SJCRH30 (cell line): ENCODE results near the gene GGCX. TPM values are rescaled to one million over a fixed set of nuclear protein-coding genes. Genes with fewer than 3 reads are reported as not detected.
"Not testable (repeated sequence)": the region's sequence is repeated elsewhere in the genome, so short reads cannot be mapped to it uniquely, and the experiment has no call there.

ENCODE experiments used
- DNase-seq, 2 experiments: peaks; one replicate each; pipeline ENCODE4 v3.0.0-alpha.2; 2015 to 2020
- H3K27ac ChIP-seq: fragments of 250-450 bp; sonication (Bioruptor Pico); 2 replicates; pipeline ENCODE4 v1.5.1; 2020; ENCODE audit warnings: mild to moderate bottlenecking, moderate library complexity
- H3K27me3 ChIP-seq: fragments of 250-450 bp; sonication (Bioruptor Pico); 2 replicates; pipeline ENCODE4 v1.5.1; 2020; ENCODE audit warnings: mild to moderate bottlenecking, moderate library complexity
- H3K36me3 ChIP-seq: fragments of 250-450 bp; sonication (Bioruptor Pico); 2 replicates; pipeline ENCODE4 v1.5.1; 2020; ENCODE audit warnings: mild to moderate bottlenecking, moderate library complexity
- H3K4me1 ChIP-seq: fragments of 250-450 bp; sonication (Bioruptor Pico); 2 replicates; pipeline ENCODE4 v1.5.1; 2020; ENCODE audit warnings: mild to moderate bottlenecking, moderate library complexity
- H3K4me3 ChIP-seq: fragments of 250-450 bp; sonication (Bioruptor Pico); 2 replicates; pipeline ENCODE4 v1.5.1; 2020; ENCODE audit warnings: mild to moderate bottlenecking, moderate library complexity
- H3K9me3 ChIP-seq: fragments of 250-450 bp; sonication (Bioruptor Pico); replicated peaks from 2 replicates; pipeline ENCODE4 v1.5.1; 2020; ENCODE audit warnings: mild to moderate bottlenecking, moderate library complexity
- total RNA-seq: library from RNA; depleted of rRNA; stranded (reverse); fragments of >200 nt; shearing (Covaris generic); gene quantifications from 2 replicates; pipeline ENCODE4 v1.2.3, GENCODE V29; 2014

GGCX gene
- total RNA-seq, 1 experiment from 2014 or later = 37.0 TPM

- H3K36me3 ChIP-seq = no peaks in the 10 kb centered on the region; the same call in 1 of the 2 replicates
- no peak for DNase-seq
- no peak overlapping the region for H3K27ac ChIP-seq
- H3K4me1 ChIP-seq = peaks cover 6% of the 10 kb centered on the region; the same call in 1 of the 2 replicates
- H3K27me3 ChIP-seq = no peaks in the 10 kb centered on the region
- H3K4me3 ChIP-seq = no peak overlapping the region
- no peaks in the 10 kb centered on the region for H3K9me3 ChIP-seq
These were observed 37.5 kb upstream of the GGCX start for GRCh38 chr2:85598594-85599340.

DNA sequence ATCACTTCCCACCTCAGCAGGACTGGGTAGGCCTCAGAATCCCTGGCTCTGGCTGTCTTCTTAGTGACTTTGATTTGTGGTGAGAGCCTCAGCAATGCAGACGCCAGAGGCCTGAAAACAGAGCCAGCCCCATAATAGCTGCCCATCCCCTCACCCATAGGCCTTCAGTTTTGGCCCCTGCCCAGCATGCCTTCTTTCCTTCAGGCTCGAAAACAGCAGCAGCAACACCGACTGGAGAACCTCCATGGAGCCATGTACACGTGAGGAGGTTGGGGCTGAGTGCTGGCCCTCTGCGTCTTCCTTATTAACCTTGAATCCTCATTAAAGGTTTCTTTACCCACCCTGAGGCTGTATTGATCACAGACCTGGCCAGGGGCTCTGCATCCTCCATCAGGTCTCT lies 35.9 kb upstream of the GGCX start:
- H3K9me3 ChIP-seq = no peaks in the 10 kb centered on the region
- no peak overlapping the region for H3K27ac ChIP-seq
- H3K36me3 ChIP-seq = no peaks in the 10 kb centered on the region; the same call in 1 of the 2 replicates
- no peaks in the 10 kb centered on the region for H3K27me3 ChIP-seq
- peaks cover 6% of the 10 kb centered on the region; the same call in 1 of the 2 replicates for H3K4me1 ChIP-seq
- H3K4me3 ChIP-seq = no peak overlapping the region
- no peak for DNase-seq

DNA sequence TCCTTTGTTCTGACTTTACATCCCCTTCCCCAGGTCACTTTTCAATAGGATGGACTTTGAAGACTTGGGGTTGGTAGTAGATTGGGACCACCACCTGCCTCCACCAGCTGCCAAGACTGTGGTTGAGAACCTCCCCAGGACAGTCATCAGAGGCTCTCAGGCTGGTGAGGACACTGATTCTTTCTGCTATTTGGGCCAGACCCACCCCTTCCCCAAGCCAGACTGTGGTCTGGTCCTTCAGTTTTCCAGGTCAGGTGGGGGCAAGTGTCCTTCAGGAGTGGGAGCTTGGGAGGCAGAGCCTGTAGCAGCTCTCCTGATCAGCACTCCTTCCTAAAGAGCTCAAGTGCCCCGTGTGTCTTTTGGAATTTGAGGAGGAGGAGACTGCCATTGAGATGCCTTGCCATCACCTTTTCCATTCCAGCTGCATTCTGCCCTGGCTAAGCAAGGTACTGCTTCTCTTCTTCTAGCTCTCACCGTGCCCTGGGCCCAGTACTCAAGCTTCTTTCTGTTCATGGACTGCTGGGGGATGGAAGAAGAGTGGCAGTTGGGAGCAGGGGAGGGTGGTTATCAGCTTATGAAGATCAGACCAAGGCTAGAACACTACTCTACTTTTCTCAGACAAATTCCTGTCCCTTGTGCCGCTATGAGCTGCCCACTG lies 35.3 kb upstream of the GGCX start:
- H3K4me1 ChIP-seq = peaks cover 6% of the 10 kb centered on the region; the same call in 1 of the 2 replicates
- H3K27ac ChIP-seq = no peak overlapping the region
- H3K36me3 ChIP-seq = no peaks in the 10 kb centered on the region; the same call in 1 of the 2 replicates
- peak overlapping the region; percentile 72 for H3K4me3 ChIP-seq
- H3K9me3 ChIP-seq = no peaks in the 10 kb centered on the region
- no peak for DNase-seq
- H3K27me3 ChIP-seq = no peaks in the 10 kb centered on the region

DNA sequence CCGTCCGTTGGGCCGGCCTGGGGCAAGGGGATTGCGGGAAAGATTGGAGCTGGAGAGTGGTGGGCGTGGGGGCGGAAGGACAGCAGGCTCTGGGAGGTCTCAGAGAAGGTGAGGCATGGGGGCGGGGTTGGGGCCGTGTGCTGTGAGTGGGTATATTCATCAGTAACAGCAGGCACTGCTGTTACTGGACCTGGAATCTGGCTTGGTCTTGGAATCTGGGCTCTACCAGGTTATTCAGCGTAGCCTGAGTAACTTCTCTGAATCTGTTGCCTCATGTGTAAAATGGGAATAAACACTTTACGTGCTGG lies 34.7 kb upstream of the GGCX start:
- no peaks in the 10 kb centered on the region for H3K27me3 ChIP-seq
- DNase-seq = no peak
- peak overlapping the region; percentile 17; the same call in 1 of the 2 replicates for H3K27ac ChIP-seq
- H3K4me3 ChIP-seq = peak overlapping the region; percentile 72
- no peaks in the 10 kb centered on the region; the same call in 1 of the 2 replicates for H3K36me3 ChIP-seq
- no peaks in the 10 kb centered on the region for H3K9me3 ChIP-seq
- peaks cover 11% of the 10 kb centered on the region for H3K4me1 ChIP-seq

GRCh38 chr2:85595301-85596025 lies 34.2 kb upstream of the GGCX start, which contains the start of gene RNF181:
TSS of gene RNF181 (plus strand) at chr2:85595745. CDS start at chr2:85595764, 19 bp downstream.
- no peaks in the 10 kb centered on the region for H3K9me3 ChIP-seq
- peak; percentile 98 to 99 for DNase-seq

DNA sequence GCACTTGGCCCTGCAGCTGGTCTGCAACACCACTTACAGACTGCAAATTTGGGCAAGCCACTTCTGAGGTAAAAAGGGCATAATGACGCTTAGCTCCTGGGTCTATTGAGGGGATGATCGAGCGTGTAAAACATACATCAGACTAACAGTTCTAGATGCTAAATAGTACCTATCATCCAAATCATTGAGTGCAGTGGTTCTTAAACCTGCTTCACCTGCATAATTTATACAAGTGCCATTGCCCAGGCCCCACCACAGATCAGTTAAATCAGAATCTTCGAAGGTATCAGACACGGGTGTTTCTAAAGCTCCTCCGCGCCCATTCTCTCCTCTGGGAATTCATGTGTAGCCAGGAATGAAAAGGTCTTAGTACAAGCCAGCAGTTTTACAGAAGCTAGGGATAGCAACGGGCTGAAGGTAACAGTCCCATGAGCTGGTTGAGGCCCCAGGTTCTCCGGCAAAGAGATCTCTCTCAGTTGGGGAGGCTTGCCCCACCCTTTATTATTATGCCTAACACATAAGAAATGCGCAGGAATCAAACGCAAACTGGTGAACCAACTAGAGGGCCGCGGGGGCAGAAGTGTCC lies 33.5 kb upstream of the GGCX start:
- no peak for DNase-seq
- H3K9me3 ChIP-seq = no peaks in the 10 kb centered on the region
- peak overlapping the region; percentile 59 for H3K27ac ChIP-seq
- H3K36me3 ChIP-seq = no peaks in the 10 kb centered on the region; the same call in 1 of the 2 replicates
- peak overlapping the region; percentile 72 for H3K4me3 ChIP-seq
- H3K4me1 ChIP-seq = peaks cover 21% of the 10 kb centered on the region
- H3K27me3 ChIP-seq = no peaks in the 10 kb centered on the region

More at GRCh38 chr2:85595301-85596025, 34.2 kb upstream of the GGCX start, which contains the start of gene RNF181:
- no peaks in the 10 kb centered on the region for H3K27me3 ChIP-seq
- peaks cover 16% of the 10 kb centered on the region for H3K4me1 ChIP-seq
- peak within 1 kb of the TSS; percentile 72 for H3K4me3 ChIP-seq
- peak within 1 kb of the TSS; percentile 59 for H3K27ac ChIP-seq
- H3K36me3 ChIP-seq = no peaks in the 10 kb centered on the region; the same call in 1 of the 2 replicates

GRCh38 chr2:85593023-85593422 lies 31.7 kb upstream of the GGCX start:
- DNase-seq = no peak
- Histone ChIP-seq H3K27me3 (no peaks in the 10 kb centered on the region), H3K4me3 (no peak overlapping the region), H3K27ac (no peak overlapping the region), H3K36me3 (no peaks in the 10 kb centered on the region; the same call in 1 of the 2 replicates), H3K9me3 (no peaks in the 10 kb centered on the region), H3K4me1 (peaks cover 26% of the 10 kb centered on the region)

GRCh38 chr2:85592299-85592698 lies 31.0 kb upstream of the GGCX start:
- H3K9me3 ChIP-seq, H3K27ac ChIP-seq, H3K27me3 ChIP-seq, H3K4me3 ChIP-seq, H3K36me3 ChIP-seq, DNase-seq: not testable (repeated sequence)
- peaks cover 29% of the 10 kb centered on the region for H3K4me1 ChIP-seq

DNA sequence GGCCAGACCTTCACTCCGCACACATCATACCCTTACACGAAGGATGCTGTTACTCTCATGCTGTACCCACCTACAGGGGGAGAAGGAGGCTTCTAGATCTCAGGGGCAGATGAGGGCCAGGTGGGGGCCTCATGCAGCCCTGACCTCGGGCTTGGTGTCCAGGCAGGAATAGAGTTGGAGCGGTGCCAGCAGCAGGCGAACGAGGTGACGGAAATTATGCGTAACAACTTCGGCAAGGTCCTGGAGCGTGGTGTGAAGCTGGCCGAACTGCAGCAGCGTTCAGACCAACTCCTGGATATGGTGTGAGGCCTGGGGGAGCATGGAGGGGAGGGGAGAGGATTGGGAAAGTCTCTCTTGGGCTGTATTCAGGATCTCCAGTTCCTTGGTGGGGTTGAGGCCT lies 30.3 kb upstream of the GGCX start:
- H3K27ac ChIP-seq = no peak overlapping the region
- no peaks in the 10 kb centered on the region for H3K9me3 ChIP-seq
- no peak for DNase-seq
- no peaks in the 10 kb centered on the region for H3K27me3 ChIP-seq
- peaks cover 29% of the 10 kb centered on the region for H3K4me1 ChIP-seq
- no peak overlapping the region for H3K4me3 ChIP-seq
- no peaks in the 10 kb centered on the region for H3K36me3 ChIP-seq

DNA sequence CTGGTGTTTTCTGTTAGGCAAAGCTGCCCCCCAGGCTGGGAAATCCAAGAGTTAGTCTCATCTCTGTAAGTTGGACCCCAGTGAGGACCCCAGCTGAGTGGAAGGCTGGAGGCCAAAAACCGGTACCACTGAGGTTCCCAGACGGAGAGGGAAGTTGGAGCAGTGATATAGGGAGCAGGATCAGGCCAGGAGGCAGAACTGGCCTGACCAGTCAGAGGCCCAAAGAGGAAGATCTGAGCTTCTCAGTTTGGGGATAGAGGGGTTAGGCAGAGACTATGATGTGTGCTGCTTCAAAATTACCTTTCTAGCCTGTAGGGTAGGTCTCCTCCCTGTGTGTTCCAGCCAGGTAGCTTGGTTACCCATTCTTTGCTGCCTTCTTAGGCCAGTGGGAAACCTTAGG lies 29.7 kb upstream of the GGCX start:
- no peaks in the 10 kb centered on the region for H3K9me3 ChIP-seq
- H3K27ac ChIP-seq = peak overlapping the region; percentile 29
- H3K36me3 ChIP-seq = no peaks in the 10 kb centered on the region
- no peaks in the 10 kb centered on the region for H3K27me3 ChIP-seq
- no peak overlapping the region for H3K4me3 ChIP-seq
- H3K4me1 ChIP-seq = peaks cover 30% of the 10 kb centered on the region
- DNase-seq = no peak

- no peaks in the 10 kb centered on the region for H3K36me3 ChIP-seq
- no peak overlapping the region for H3K4me3 ChIP-seq
- H3K9me3 ChIP-seq = no peaks in the 10 kb centered on the region
- peak overlapping the region; percentile 29 for H3K27ac ChIP-seq
- H3K27me3 ChIP-seq = no peaks in the 10 kb centered on the region
- H3K4me1 ChIP-seq = peaks cover 38% of the 10 kb centered on the region
- peak; percentile 49 to 55 for DNase-seq
These were observed 28.9 kb upstream of the GGCX start for GRCh38 chr2:85589982-85590791.

- H3K27ac ChIP-seq = no peak overlapping the region
- no peaks in the 10 kb centered on the region for H3K36me3 ChIP-seq
- no peak overlapping the region for H3K4me3 ChIP-seq
- H3K9me3 ChIP-seq = no peaks in the 10 kb centered on the region
- H3K27me3 ChIP-seq = no peaks in the 10 kb centered on the region
- DNase-seq = no peak
- peaks cover 42% of the 10 kb centered on the region for H3K4me1 ChIP-seq
These were observed 27.9 kb upstream of the GGCX start for GRCh38 chr2:85589181-85589580.

GRCh38 chr2:85588645-85589044 lies 27.4 kb upstream of the GGCX start:
- no peaks in the 10 kb centered on the region for H3K9me3 ChIP-seq
- no peak overlapping the region for H3K27ac ChIP-seq
- H3K4me3 ChIP-seq = no peak overlapping the region
- no peaks in the 10 kb centered on the region for H3K27me3 ChIP-seq
- no peak for DNase-seq
- no peaks in the 10 kb centered on the region for H3K36me3 ChIP-seq
- H3K4me1 ChIP-seq = peaks cover 40% of the 10 kb centered on the region

DNA sequence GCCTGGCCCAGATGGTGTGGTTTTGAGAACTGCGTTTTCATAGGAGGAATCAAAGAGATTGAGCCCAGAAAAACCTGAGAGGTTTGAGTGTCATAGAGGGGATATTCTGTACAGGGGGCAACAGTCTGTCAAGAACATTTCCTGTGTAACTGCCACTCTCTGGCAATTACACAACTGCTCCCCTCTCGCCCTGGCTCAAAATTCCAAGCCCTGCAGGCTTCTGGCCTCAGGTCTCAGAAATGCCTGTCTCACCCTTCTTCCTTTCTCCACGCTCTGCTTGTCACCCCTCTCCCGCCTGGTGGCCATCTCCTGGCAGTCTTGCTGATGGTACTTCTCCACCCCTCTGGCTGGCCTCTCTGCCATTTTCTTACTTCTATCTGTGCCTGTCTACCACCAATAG lies 26.9 kb upstream of the GGCX start:
- no peak for DNase-seq
- H3K27ac ChIP-seq = no peak overlapping the region
- no peak overlapping the region for H3K4me3 ChIP-seq
- H3K36me3 ChIP-seq = no peaks in the 10 kb centered on the region
- no peaks in the 10 kb centered on the region for H3K27me3 ChIP-seq
- H3K9me3 ChIP-seq = no peaks in the 10 kb centered on the region
- peaks cover 40% of the 10 kb centered on the region for H3K4me1 ChIP-seq
